ENCODE data around the gene CFAP52. TPM values are rescaled to one million over a fixed set of nuclear protein-coding genes. Genes with fewer than 3 reads are reported as not detected.

CFAP52 gene
- total and polyA plus RNA-seq, 2 of the 8 experiments (the other 6 are each of a cell fraction or from before 2014, with no cell fraction given), result 0.11 TPM; not detected in 1

DNA sequence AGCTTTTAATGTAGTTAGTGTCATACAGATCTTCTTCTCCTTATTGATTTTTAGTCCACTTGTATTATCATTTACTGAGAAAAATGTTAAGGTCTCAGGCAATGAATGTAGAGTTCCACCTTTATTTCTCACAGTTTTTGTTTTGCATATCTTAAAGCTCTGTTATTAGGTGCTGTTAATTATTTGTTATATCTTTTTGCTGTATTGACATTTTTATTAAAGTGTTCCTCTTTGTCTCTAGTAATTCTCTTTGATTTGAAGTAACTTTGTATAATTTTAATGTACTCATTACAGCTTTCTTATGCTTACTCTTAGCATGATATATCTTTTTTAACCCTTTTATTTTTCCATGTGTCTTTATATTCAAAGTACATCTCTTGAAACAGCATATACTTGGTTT, 46.5 kb downstream of the CFAP52 start (continued):
- TF ChIP-seq, protein P1, sequence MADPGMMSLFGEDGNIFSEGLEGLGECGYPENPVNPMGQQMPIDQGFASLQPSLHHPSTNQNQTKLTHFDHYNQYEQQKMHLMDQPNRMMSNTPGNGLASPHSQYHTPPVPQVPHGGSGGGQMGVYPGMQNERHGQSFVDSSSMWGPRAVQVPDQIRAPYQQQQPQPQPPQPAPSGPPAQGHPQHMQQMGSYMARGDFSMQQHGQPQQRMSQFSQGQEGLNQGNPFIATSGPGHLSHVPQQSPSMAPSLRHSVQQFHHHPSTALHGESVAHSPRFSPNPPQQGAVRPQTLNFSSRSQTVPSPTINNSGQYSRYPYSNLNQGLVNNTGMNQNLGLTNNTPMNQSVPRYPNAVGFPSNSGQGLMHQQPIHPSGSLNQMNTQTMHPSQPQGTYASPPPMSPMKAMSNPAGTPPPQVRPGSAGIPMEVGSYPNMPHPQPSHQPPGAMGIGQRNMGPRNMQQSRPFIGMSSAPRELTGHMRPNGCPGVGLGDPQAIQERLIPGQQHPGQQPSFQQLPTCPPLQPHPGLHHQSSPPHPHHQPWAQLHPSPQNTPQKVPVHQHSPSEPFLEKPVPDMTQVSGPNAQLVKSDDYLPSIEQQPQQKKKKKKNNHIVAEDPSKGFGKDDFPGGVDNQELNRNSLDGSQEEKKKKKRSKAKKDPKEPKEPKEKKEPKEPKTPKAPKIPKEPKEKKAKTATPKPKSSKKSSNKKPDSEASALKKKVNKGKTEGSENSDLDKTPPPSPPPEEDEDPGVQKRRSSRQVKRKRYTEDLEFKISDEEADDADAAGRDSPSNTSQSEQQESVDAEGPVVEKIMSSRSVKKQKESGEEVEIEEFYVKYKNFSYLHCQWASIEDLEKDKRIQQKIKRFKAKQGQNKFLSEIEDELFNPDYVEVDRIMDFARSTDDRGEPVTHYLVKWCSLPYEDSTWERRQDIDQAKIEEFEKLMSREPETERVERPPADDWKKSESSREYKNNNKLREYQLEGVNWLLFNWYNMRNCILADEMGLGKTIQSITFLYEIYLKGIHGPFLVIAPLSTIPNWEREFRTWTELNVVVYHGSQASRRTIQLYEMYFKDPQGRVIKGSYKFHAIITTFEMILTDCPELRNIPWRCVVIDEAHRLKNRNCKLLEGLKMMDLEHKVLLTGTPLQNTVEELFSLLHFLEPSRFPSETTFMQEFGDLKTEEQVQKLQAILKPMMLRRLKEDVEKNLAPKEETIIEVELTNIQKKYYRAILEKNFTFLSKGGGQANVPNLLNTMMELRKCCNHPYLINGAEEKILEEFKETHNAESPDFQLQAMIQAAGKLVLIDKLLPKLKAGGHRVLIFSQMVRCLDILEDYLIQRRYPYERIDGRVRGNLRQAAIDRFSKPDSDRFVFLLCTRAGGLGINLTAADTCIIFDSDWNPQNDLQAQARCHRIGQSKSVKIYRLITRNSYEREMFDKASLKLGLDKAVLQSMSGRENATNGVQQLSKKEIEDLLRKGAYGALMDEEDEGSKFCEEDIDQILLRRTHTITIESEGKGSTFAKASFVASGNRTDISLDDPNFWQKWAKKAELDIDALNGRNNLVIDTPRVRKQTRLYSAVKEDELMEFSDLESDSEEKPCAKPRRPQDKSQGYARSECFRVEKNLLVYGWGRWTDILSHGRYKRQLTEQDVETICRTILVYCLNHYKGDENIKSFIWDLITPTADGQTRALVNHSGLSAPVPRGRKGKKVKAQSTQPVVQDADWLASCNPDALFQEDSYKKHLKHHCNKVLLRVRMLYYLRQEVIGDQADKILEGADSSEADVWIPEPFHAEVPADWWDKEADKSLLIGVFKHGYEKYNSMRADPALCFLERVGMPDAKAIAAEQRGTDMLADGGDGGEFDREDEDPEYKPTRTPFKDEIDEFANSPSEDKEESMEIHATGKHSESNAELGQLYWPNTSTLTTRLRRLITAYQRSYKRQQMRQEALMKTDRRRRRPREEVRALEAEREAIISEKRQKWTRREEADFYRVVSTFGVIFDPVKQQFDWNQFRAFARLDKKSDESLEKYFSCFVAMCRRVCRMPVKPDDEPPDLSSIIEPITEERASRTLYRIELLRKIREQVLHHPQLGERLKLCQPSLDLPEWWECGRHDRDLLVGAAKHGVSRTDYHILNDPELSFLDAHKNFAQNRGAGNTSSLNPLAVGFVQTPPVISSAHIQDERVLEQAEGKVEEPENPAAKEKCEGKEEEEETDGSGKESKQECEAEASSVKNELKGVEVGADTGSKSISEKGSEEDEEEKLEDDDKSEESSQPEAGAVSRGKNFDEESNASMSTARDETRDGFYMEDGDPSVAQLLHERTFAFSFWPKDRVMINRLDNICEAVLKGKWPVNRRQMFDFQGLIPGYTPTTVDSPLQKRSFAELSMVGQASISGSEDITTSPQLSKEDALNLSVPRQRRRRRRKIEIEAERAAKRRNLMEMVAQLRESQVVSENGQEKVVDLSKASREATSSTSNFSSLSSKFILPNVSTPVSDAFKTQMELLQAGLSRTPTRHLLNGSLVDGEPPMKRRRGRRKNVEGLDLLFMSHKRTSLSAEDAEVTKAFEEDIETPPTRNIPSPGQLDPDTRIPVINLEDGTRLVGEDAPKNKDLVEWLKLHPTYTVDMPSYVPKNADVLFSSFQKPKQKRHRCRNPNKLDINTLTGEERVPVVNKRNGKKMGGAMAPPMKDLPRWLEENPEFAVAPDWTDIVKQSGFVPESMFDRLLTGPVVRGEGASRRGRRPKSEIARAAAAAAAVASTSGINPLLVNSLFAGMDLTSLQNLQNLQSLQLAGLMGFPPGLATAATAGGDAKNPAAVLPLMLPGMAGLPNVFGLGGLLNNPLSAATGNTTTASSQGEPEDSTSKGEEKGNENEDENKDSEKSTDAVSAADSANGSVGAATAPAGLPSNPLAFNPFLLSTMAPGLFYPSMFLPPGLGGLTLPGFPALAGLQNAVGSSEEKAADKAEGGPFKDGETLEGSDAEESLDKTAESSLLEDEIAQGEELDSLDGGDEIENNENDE (IDR thresholded peaks at IDR 0.05; ENCODE audit: insufficient replicate concordance, low read length), result no peak
- no peak for TF ChIP-seq TAF1 (IDR thresholded peaks at IDR 0.05; ENCODE audit: low read depth, low read length)
- TF ChIP-seq YY1 (IDR thresholded peaks at IDR 0.05; ENCODE audit: low read depth, low read length), result no peak
- no peak for TF ChIP-seq HDAC6 (IDR thresholded peaks at IDR 0.05; ENCODE audit: low read depth, low read length)
- no peak for TF ChIP-seq FOSL1 (IDR thresholded peaks at IDR 0.05; ENCODE audit: insufficient read depth, low read depth, low read length)
- no peak for TF ChIP-seq CTCF (IDR thresholded peaks at IDR 0.05; ENCODE audit: control extremely low read depth in 1 of 3, insufficient read depth in 1 of 3, low read depth in 1 of 3, low read length in 3 of 3)
- no peak for TF ChIP-seq CEBPB (IDR thresholded peaks at IDR 0.05; ENCODE audit: low read depth, low read length)
- TF ChIP-seq RNF2 (IDR thresholded peaks at IDR 0.05; ENCODE audit: borderline replicate concordance, low read depth, low read length, missing control alignments, poor library complexity, severe bottlenecking), result no peak
- no peak for TF ChIP-seq TBP (IDR thresholded peaks at IDR 0.05; ENCODE audit: low read depth, low read length)

All from H1 (cell line).